ENCODE results near the gene ZNF559.
A peak's percentile ranks its signal among the peaks of the same experiment; 100 is the strongest.

ZNF559 gene

GRCh38 chr19:9353011-9353410 is 29.0 kb downstream of the ZNF559 start:
- Histone ChIP-seq H3K4me3 (ENCODE audit: insufficient read length, low read depth) (no peak overlapping the region), H3K9ac (ENCODE audit: insufficient read length, low read depth) (no peak overlapping the region), H3K36me3 (ENCODE audit: insufficient read depth, insufficient read length, low read length) (peaks cover 37% of the 10 kb centered on the region), H3K27me3 (ENCODE audit: insufficient read depth, insufficient read length) (no peaks in the 10 kb centered on the region), H3K4me1 (ENCODE audit: insufficient read depth, insufficient read length) (no peaks in the 10 kb centered on the region), H3K9me3 (ENCODE audit: insufficient read depth, low read length) (peaks cover 34% of the 10 kb centered on the region)
- TF ChIP-seq SUZ12 (IDR thresholded peaks at IDR 0.05; ENCODE audit: extremely low read depth, insufficient read depth, insufficient read length) (no peak), ZNF274 (IDR thresholded peaks at IDR 0.05; ENCODE audit: low read depth, low read length) (no peak), YY1 (IDR thresholded peaks at IDR 0.05; ENCODE audit: insufficient read depth, insufficient read length) (no peak)
- no peak for DNase-seq (ENCODE audit: low read depth, low spot score)

GRCh38 chr19:9354651-9355050 is 30.7 kb downstream of the ZNF559 start:
- Histone ChIP-seq H3K4me3 (ENCODE audit: insufficient read length, low read depth) (no peak overlapping the region), H3K36me3 (ENCODE audit: insufficient read depth, insufficient read length, low read length) (peaks cover 34% of the 10 kb centered on the region), H3K9ac (ENCODE audit: insufficient read length, low read depth) (no peak overlapping the region), H3K27me3 (ENCODE audit: insufficient read depth, insufficient read length) (no peaks in the 10 kb centered on the region), H3K4me1 (ENCODE audit: insufficient read depth, insufficient read length) (no peaks in the 10 kb centered on the region), H3K9me3 (ENCODE audit: insufficient read depth, low read length) (peaks cover 18% of the 10 kb centered on the region)
- DNase-seq (ENCODE audit: low read depth, low spot score) = no peak
- TF ChIP-seq ZNF274 (IDR thresholded peaks at IDR 0.05; ENCODE audit: low read depth, low read length) (no peak), YY1 (IDR thresholded peaks at IDR 0.05; ENCODE audit: insufficient read depth, insufficient read length) (no peak), SUZ12 (IDR thresholded peaks at IDR 0.05; ENCODE audit: extremely low read depth, insufficient read depth, insufficient read length) (no peak)

DNA sequence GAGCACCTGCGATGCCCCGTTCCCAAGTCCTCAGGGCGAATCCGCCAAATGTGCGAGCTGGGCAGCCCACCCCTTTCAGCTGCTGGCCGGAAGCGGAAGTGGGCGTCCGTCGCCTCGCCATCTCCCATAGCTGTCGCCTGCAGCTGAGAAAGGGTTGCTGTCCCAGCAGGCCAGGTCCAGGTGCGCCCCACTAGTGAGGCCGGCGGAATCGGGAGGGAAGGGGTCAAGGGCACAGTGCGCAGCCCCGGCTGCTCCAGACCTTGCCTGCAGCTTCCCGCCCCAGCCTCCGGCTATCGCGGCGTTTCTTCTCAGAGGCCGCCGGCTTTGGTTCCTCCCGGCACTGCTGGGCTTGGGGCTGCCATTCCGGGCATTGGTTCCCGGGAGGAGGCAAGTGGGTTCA is 38.9 kb downstream of the ZNF559 start, which contains the start of gene ZNF177:
Gene ZNF177, plus strand, starts transcription at position 109 of the 400 bp plus-strand sequence. CDS start 15,299 bp downstream, outside the sequence.
- Histone ChIP-seq H3K27me3 (ENCODE audit: insufficient read depth, insufficient read length) (no peaks in the 10 kb centered on the region), H3K36me3 (ENCODE audit: insufficient read depth, insufficient read length, low read length) (peaks cover 18% of the 10 kb centered on the region), H3K4me1 (ENCODE audit: insufficient read depth, insufficient read length) (no peaks in the 10 kb centered on the region), H3K9me3 (ENCODE audit: insufficient read depth, low read length) (no peaks in the 10 kb centered on the region), H3K9ac (ENCODE audit: insufficient read length, low read depth) (peak within 1 kb of the TSS; percentile 88), H3K4me3 (ENCODE audit: insufficient read length, low read depth) (peak within 1 kb of the TSS; percentile 74)
- DNase-seq (ENCODE audit: low read depth, low spot score) = peak; percentile 69
- no peak for TF ChIP-seq SUZ12 (IDR thresholded peaks at IDR 0.05; ENCODE audit: extremely low read depth, insufficient read depth, insufficient read length)

- DNase-seq (ENCODE audit: low read depth, low spot score) = no peak
- H3K9me3 ChIP-seq (ENCODE audit: insufficient read depth, low read length) = peaks cover 15% of the 10 kb centered on the region
- H3K36me3 ChIP-seq (ENCODE audit: insufficient read depth, insufficient read length, low read length) = peaks cover 21% of the 10 kb centered on the region
- no peaks in the 10 kb centered on the region for H3K4me1 ChIP-seq (ENCODE audit: insufficient read depth, insufficient read length)
- H3K9ac ChIP-seq (ENCODE audit: insufficient read length, low read depth) = no peak overlapping the region
- no peak for TF ChIP-seq YY1 (IDR thresholded peaks at IDR 0.05; ENCODE audit: insufficient read depth, insufficient read length)
- no peak for TF ChIP-seq ZNF274 (IDR thresholded peaks at IDR 0.05; ENCODE audit: low read depth, low read length)
- no peak for TF ChIP-seq SUZ12 (IDR thresholded peaks at IDR 0.05; ENCODE audit: extremely low read depth, insufficient read depth, insufficient read length)
- H3K27me3 ChIP-seq (ENCODE audit: insufficient read depth, insufficient read length) = no peaks in the 10 kb centered on the region
- H3K4me3 ChIP-seq (ENCODE audit: insufficient read length, low read depth) = no peak overlapping the region
Measured at GRCh38 chr19:9370738-9371619, 47.0 kb downstream of the ZNF559 start.

DNA sequence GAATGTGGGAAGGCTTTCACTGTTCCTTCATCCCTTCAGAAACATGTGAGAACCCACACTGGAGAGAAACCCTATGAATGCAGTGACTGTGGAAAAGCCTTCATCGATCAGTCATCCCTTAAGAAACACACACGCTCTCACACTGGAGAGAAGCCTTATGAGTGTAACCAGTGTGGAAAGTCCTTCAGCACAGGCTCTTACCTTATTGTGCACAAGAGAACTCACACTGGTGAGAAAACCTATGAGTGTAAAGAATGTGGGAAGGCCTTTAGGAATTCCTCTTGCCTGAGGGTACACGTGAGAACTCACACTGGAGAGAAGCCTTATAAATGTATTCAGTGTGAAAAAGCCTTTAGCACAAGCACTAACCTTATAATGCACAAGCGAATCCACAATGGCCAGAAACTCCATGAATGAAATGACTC is 57.4 kb downstream of the ZNF559 start:
- peak; percentile 99 for TF ChIP-seq ZNF274 (IDR thresholded peaks at IDR 0.05; ENCODE audit: low read depth, low read length)
- TF ChIP-seq YY1 (IDR thresholded peaks at IDR 0.05; ENCODE audit: insufficient read depth, insufficient read length) = no peak
- no peak for TF ChIP-seq SUZ12 (IDR thresholded peaks at IDR 0.05; ENCODE audit: extremely low read depth, insufficient read depth, insufficient read length)
- H3K9me3 ChIP-seq (ENCODE audit: insufficient read depth, low read length) = peaks cover 100% of the 10 kb centered on the region
- peaks cover 100% of the 10 kb centered on the region for H3K36me3 ChIP-seq (ENCODE audit: insufficient read depth, insufficient read length, low read length)
- no peak overlapping the region for H3K9ac ChIP-seq (ENCODE audit: insufficient read length, low read depth)
- DNase-seq (ENCODE audit: low read depth, low spot score) = no peak
- no peak overlapping the region for H3K4me3 ChIP-seq (ENCODE audit: insufficient read length, low read depth)
- no peaks in the 10 kb centered on the region for H3K27me3 ChIP-seq (ENCODE audit: insufficient read depth, insufficient read length)
- H3K4me1 ChIP-seq (ENCODE audit: insufficient read depth, insufficient read length) = no peaks in the 10 kb centered on the region

All from NT2/D1 (cell line).